ENCODE measurements around the gene DMBT1. TPM values are rescaled to one million over a fixed set of nuclear protein-coding genes. Genes with fewer than 3 reads are reported as not detected.

The DMBT1 gene
- total RNA-seq, 1 experiment from 2014 or later: 0.13 TPM

- TF ChIP-seq TEAD1 (CRISPR knock-in tag; IDR thresholded peaks at IDR 0.05) (no peak), ARID4B (CRISPR knock-in tag; IDR thresholded peaks at IDR 0.05; ENCODE audit: borderline replicate concordance) (no peak), ATF1 (CRISPR knock-in tag; IDR thresholded peaks at IDR 0.05) (no peak), ZNF671 (CRISPR knock-in tag; IDR thresholded peaks at IDR 0.05) (no peak)
- no peak for DNase-seq (ENCODE audit: low spot score)
- no peak for ATAC-seq
- Mint-ChIP-seq H3K27ac (no peak overlapping the region), H3K36me3 (no peaks in the 10 kb centered on the region; the same call in 1 of the 2 replicates), H3K9me3 (no peaks in the 10 kb centered on the region), H3K27me3 (ENCODE audit: low read depth) (no peaks in the 10 kb centered on the region), H3K4me3 (no peak overlapping the region), H3K4me1 (no peaks in the 10 kb centered on the region)
- POLR2A ChIA-PET: no interaction called here
- CTCF ChIA-PET: interaction anchor here (0.7 to 1.3 kb wide), 3 partner anchors 50 to 216 kb away, joined by 3 to 4 read pairs (median 4); no protein-coding TSS in a partner anchor
These were observed 45.5 kb upstream of the DMBT1 start for GRCh38 chr10:122515022-122515424.

GRCh38 chr10:122515588-122516231 is 44.8 kb upstream of the DMBT1 start:
- Mint-ChIP-seq H3K36me3 (no peaks in the 10 kb centered on the region; the same call in 1 of the 2 replicates), H3K27ac (no peak overlapping the region), H3K9me3 (no peaks in the 10 kb centered on the region), H3K4me1 (no peaks in the 10 kb centered on the region), H3K4me3 (no peak overlapping the region), H3K27me3 (ENCODE audit: low read depth) (no peaks in the 10 kb centered on the region)
- ChIA-PET POLR2A (no interaction called here), CTCF (interaction anchor here (1.3 kb wide), 1 partner anchor 50 kb away, joined by 4 read pairs; no protein-coding TSS in a partner anchor)
- TF ChIP-seq CREM (CRISPR knock-in tag; IDR thresholded peaks at IDR 0.05) (no peak), GTF2I (CRISPR knock-in tag; conservative IDR thresholded peaks at IDR 0.05) (no peak), ZBTB43 (CRISPR knock-in tag; IDR thresholded peaks at IDR 0.05) (no peak), ZNF423 (CRISPR knock-in tag; IDR thresholded peaks at IDR 0.05) (no peak), USF1 (CRISPR knock-in tag; IDR thresholded peaks at IDR 0.05) (no peak), OVOL2 (CRISPR knock-in tag; IDR thresholded peaks at IDR 0.05; ENCODE audit: borderline replicate concordance) (no peak), TP53 (CRISPR knock-in tag; IDR thresholded peaks at IDR 0.05) (no peak), AR (CRISPR knock-in tag; IDR thresholded peaks at IDR 0.05) (no peak), IRF2 (CRISPR knock-in tag; IDR thresholded peaks at IDR 0.05; ENCODE audit: borderline replicate concordance, low read depth) (no peak)
- ATAC-seq (no peak), DNase-seq (ENCODE audit: low spot score) (no peak)

- no peak for DNase-seq (ENCODE audit: low spot score)
- Mint-ChIP-seq H3K36me3 (no peaks in the 10 kb centered on the region; the same call in 1 of the 2 replicates), H3K4me3 (no peak overlapping the region), H3K27me3 (ENCODE audit: low read depth) (no peaks in the 10 kb centered on the region), H3K27ac (no peak overlapping the region), H3K9me3 (no peaks in the 10 kb centered on the region), H3K4me1 (no peaks in the 10 kb centered on the region)
- ATAC-seq: no peak
- POLR2A ChIA-PET: no interaction called here
- CTCF ChIA-PET: no interaction called here
- TF ChIP-seq NR3C1 (CRISPR knock-in tag; conservative IDR thresholded peaks at IDR 0.05; ENCODE audit: low read depth) (no peak), AFF4 (CRISPR knock-in tag; IDR thresholded peaks at IDR 0.05; ENCODE audit: borderline replicate concordance) (no peak)
These were observed 43.8 kb upstream of the DMBT1 start for GRCh38 chr10:122516734-122517133.
